Measurements from ENCODE around the gene AVPR2. TPM values are rescaled to one million over a fixed set of nuclear protein-coding genes. Genes with fewer than 3 reads are reported as not detected.

AVPR2 gene
- total and polyA plus RNA-seq, 4 donors, result 0.05 TPM; not detected in 3

DNA sequence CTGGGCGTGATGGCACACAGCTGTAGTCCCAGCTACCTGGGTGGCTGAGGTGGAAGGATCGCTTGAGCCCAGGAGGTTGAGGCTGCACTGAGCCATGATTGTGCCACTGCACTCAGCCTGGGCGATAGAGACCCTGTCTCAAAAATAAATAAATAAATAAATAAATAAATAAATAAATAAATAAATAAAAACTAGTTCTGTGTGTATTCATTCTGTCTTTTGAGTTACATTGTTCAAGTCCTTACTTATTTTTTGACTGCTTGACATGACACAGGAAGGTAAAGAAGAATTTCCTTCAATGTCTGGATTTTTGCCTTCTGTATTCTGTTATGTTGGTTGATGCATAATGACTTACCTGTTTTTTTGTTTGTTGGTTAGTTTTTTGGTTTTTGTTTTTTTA is 32.6 kb downstream of the AVPR2 start:
- H3K9ac ChIP-seq (ENCODE audit: low read depth in 1 of 2, low read length in 2 of 2), result no peak overlapping the region
- no peak overlapping the region for H3K27ac ChIP-seq (ENCODE audit: low read depth in 1 of 2, low read length in 2 of 2)
- TF ChIP-seq FOXA2 (IDR thresholded peaks at IDR 0.05) (no peak), SP1 (IDR thresholded peaks at IDR 0.05) (no peak), JUND (IDR thresholded peaks at IDR 0.05) (no peak), RAD21 (IDR thresholded peaks at IDR 0.05) (no peak), HNF4A (conservative IDR thresholded peaks at IDR 0.05) (no peak), EGR1 (IDR thresholded peaks at IDR 0.05; ENCODE audit: low read depth in 2 of 2) (no peak), HNF4G (IDR thresholded peaks at IDR 0.05) (no peak), GABPA (IDR thresholded peaks at IDR 0.05 in 1 of 2, conservative IDR thresholded peaks at IDR 0.05 in 1 of 2) (no peak), TAF1 (conservative IDR thresholded peaks at IDR 0.05) (no peak), YY1 (IDR thresholded peaks at IDR 0.05) (no peak), NR2F2 (IDR thresholded peaks at IDR 0.05) (no peak), MAX (IDR thresholded peaks at IDR 0.05) (no peak), RXRA (IDR thresholded peaks at IDR 0.05) (no peak), FOXA1 (IDR thresholded peaks at IDR 0.05) (no peak)
- TF ChIP-seq, protein P1, sequence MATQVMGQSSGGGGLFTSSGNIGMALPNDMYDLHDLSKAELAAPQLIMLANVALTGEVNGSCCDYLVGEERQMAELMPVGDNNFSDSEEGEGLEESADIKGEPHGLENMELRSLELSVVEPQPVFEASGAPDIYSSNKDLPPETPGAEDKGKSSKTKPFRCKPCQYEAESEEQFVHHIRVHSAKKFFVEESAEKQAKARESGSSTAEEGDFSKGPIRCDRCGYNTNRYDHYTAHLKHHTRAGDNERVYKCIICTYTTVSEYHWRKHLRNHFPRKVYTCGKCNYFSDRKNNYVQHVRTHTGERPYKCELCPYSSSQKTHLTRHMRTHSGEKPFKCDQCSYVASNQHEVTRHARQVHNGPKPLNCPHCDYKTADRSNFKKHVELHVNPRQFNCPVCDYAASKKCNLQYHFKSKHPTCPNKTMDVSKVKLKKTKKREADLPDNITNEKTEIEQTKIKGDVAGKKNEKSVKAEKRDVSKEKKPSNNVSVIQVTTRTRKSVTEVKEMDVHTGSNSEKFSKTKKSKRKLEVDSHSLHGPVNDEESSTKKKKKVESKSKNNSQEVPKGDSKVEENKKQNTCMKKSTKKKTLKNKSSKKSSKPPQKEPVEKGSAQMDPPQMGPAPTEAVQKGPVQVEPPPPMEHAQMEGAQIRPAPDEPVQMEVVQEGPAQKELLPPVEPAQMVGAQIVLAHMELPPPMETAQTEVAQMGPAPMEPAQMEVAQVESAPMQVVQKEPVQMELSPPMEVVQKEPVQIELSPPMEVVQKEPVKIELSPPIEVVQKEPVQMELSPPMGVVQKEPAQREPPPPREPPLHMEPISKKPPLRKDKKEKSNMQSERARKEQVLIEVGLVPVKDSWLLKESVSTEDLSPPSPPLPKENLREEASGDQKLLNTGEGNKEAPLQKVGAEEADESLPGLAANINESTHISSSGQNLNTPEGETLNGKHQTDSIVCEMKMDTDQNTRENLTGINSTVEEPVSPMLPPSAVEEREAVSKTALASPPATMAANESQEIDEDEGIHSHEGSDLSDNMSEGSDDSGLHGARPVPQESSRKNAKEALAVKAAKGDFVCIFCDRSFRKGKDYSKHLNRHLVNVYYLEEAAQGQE (IDR thresholded peaks at IDR 0.05), result no peak
- TF ChIP-seq, protein P2, sequence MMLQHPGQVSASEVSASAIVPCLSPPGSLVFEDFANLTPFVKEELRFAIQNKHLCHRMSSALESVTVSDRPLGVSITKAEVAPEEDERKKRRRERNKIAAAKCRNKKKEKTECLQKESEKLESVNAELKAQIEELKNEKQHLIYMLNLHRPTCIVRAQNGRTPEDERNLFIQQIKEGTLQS (IDR thresholded peaks at IDR 0.05), result no peak
- no peak overlapping the region for H3K4me3 ChIP-seq (ENCODE audit: low read depth in 1 of 3, low read length in 3 of 3)
- no peaks in the 10 kb centered on the region for H3K9me3 ChIP-seq (ENCODE audit: control insufficient read depth in 4 of 4, low read length in 3 of 4)
- no peaks in the 10 kb centered on the region for H3K36me3 ChIP-seq (ENCODE audit: control insufficient read depth in 4 of 4, insufficient read depth in 3 of 4, low read depth in 1 of 4, low read length in 3 of 4)
- peaks cover 0 to 15% (median 10%) of the 10 kb centered on the region in 4 donors for H3K4me1 ChIP-seq (ENCODE audit: control insufficient read depth in 4 of 4, insufficient read depth in 4 of 4, low read length in 3 of 4)
- DNase-seq (ENCODE audit: low spot score), result no peak
- no peaks in the 10 kb centered on the region for H3K27me3 ChIP-seq (ENCODE audit: control insufficient read depth in 4 of 4, insufficient read depth in 4 of 4, low read length in 3 of 4)
- WGBS, result 95% methylated on average over 3 of the region's 3 CpGs

- Histone ChIP-seq H3K27me3 (ENCODE audit: control insufficient read depth in 4 of 4, insufficient read depth in 4 of 4, low read length in 3 of 4) (no peaks in the 10 kb centered on the region), H3K27ac (ENCODE audit: low read depth in 1 of 2, low read length in 2 of 2) (no peak overlapping the region), H3K4me3 (ENCODE audit: low read depth in 1 of 3, low read length in 3 of 3) (no peak overlapping the region), H3K4me1 (ENCODE audit: control insufficient read depth in 4 of 4, insufficient read depth in 4 of 4, low read length in 3 of 4) (peaks cover 0 to 15% (median 10%) of the 10 kb centered on the region in 4 donors), H3K9ac (ENCODE audit: low read depth in 1 of 2, low read length in 2 of 2) (no peak overlapping the region), H3K36me3 (ENCODE audit: control insufficient read depth in 4 of 4, insufficient read depth in 3 of 4, low read depth in 1 of 4, low read length in 3 of 4) (no peaks in the 10 kb centered on the region), H3K9me3 (ENCODE audit: control insufficient read depth in 4 of 4, low read length in 3 of 4) (no peaks in the 10 kb centered on the region)
- no peak for DNase-seq (ENCODE audit: low spot score)
- 85% methylated on average over 10 of the region's 10 CpGs for WGBS
- TF ChIP-seq, protein P3, sequence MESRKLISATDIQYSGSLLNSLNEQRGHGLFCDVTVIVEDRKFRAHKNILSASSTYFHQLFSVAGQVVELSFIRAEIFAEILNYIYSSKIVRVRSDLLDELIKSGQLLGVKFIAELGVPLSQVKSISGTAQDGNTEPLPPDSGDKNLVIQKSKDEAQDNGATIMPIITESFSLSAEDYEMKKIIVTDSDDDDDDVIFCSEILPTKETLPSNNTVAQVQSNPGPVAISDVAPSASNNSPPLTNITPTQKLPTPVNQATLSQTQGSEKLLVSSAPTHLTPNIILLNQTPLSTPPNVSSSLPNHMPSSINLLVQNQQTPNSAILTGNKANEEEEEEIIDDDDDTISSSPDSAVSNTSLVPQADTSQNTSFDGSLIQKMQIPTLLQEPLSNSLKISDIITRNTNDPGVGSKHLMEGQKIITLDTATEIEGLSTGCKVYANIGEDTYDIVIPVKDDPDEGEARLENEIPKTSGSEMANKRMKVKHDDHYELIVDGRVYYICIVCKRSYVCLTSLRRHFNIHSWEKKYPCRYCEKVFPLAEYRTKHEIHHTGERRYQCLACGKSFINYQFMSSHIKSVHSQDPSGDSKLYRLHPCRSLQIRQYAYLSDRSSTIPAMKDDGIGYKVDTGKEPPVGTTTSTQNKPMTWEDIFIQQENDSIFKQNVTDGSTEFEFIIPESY (IDR thresholded peaks at IDR 0.05), result no peak
- TF ChIP-seq, protein P2 (IDR thresholded peaks at IDR 0.05), result no peak
- TF ChIP-seq SP1 (IDR thresholded peaks at IDR 0.05) (no peak), CTCF (IDR thresholded peaks at IDR 0.05; ENCODE audit: low read depth, low read length, missing input control) (no peak), GABPA (IDR thresholded peaks at IDR 0.05 in 1 of 2, conservative IDR thresholded peaks at IDR 0.05 in 1 of 2) (no peak), HNF4A (conservative IDR thresholded peaks at IDR 0.05) (no peak), FOXA2 (IDR thresholded peaks at IDR 0.05) (no peak), EGR1 (IDR thresholded peaks at IDR 0.05; ENCODE audit: low read depth in 2 of 2) (no peak), JUND (IDR thresholded peaks at IDR 0.05) (no peak), NR2F2 (IDR thresholded peaks at IDR 0.05) (no peak), RAD21 (IDR thresholded peaks at IDR 0.05) (no peak), FOXA1 (IDR thresholded peaks at IDR 0.05) (no peak), YY1 (IDR thresholded peaks at IDR 0.05) (no peak), RXRA (IDR thresholded peaks at IDR 0.05) (no peak), MAX (IDR thresholded peaks at IDR 0.05) (no peak), TAF1 (conservative IDR thresholded peaks at IDR 0.05) (no peak), HNF4G (IDR thresholded peaks at IDR 0.05) (no peak)
- TF ChIP-seq, protein P1 (IDR thresholded peaks at IDR 0.05), result no peak
These were observed 33.8 kb downstream of the AVPR2 start for GRCh38 chrX:153938226-153938786.
